ENCODE measurements around the gene MACROD2. TPM values are rescaled to one million over a fixed set of nuclear protein-coding genes. Genes with fewer than 3 reads are reported as not detected.

Gene MACROD2
- total RNA-seq, 1 donor from 2014 or later: 78.2 TPM

DNA sequence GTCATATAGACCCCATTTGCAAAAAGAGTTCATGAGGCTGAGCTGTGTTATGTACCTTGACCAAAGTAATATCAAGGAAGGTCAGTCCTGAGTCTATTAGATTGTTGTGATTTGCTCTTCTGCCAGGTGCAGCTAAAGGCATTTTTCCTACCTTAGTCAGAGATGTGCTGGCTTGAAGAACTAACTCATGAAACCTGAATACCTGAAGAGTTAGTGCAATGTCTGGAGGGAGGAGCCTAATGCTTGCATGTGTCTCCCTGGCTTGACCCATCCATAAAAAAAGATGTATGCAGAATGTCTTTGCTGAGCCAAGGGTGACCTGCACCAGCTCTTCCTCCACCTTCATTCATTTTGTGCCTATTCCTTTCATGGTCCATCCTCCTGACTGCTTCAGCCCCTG is 1835.9 kb downstream of the MACROD2 start:
- TF ChIP-seq, protein P1, sequence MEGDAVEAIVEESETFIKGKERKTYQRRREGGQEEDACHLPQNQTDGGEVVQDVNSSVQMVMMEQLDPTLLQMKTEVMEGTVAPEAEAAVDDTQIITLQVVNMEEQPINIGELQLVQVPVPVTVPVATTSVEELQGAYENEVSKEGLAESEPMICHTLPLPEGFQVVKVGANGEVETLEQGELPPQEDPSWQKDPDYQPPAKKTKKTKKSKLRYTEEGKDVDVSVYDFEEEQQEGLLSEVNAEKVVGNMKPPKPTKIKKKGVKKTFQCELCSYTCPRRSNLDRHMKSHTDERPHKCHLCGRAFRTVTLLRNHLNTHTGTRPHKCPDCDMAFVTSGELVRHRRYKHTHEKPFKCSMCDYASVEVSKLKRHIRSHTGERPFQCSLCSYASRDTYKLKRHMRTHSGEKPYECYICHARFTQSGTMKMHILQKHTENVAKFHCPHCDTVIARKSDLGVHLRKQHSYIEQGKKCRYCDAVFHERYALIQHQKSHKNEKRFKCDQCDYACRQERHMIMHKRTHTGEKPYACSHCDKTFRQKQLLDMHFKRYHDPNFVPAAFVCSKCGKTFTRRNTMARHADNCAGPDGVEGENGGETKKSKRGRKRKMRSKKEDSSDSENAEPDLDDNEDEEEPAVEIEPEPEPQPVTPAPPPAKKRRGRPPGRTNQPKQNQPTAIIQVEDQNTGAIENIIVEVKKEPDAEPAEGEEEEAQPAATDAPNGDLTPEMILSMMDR (IDR thresholded peaks at IDR 0.05): no peak
- no peak for ATAC-seq
- intact Hi-C loops (cut with DNase I): no loop called here

DNA sequence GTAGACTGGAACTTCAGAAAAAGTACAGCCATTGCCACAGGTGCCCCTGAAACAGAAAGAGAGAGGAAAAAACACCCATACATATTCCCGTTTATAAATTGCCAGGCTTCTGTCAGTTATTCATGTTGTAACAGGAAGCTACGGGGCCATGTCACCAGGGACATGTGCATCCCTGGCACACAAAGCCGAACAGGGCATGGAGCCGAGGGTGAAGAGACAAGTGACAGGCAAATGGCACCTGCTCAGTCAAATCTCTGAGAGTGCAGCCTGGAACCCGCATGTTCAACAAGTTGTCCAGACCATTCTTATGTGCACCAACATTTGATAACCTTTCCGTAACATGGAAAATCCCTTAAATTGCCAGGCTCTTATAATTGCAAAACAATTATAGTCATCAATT is 1837.2 kb downstream of the MACROD2 start:
- DNase-seq: no peak
- H3K4me1 ChIP-seq: no peaks in the 10 kb centered on the region
- intact Hi-C loops (cut with DNase I): no loop called here
- H3K27ac ChIP-seq: no peak overlapping the region
- ATAC-seq: no peak
- no peaks in the 10 kb centered on the region for H3K27me3 ChIP-seq
- H3K9me3 ChIP-seq: no peaks in the 10 kb centered on the region
- H3K4me3 ChIP-seq: no peak overlapping the region
- no peaks in the 10 kb centered on the region for H3K36me3 ChIP-seq
- TF ChIP-seq, protein P1 (IDR thresholded peaks at IDR 0.05): no peak

More for the DNA sequence above, 1835.9 kb downstream of the MACROD2 start:
- Histone ChIP-seq H3K27ac (no peak overlapping the region), H3K4me1 (no peaks in the 10 kb centered on the region), H3K4me3 (no peak overlapping the region), H3K9me3 (no peaks in the 10 kb centered on the region), H3K27me3 (no peaks in the 10 kb centered on the region), H3K36me3 (no peaks in the 10 kb centered on the region)
- DNase-seq: no peak

DNA sequence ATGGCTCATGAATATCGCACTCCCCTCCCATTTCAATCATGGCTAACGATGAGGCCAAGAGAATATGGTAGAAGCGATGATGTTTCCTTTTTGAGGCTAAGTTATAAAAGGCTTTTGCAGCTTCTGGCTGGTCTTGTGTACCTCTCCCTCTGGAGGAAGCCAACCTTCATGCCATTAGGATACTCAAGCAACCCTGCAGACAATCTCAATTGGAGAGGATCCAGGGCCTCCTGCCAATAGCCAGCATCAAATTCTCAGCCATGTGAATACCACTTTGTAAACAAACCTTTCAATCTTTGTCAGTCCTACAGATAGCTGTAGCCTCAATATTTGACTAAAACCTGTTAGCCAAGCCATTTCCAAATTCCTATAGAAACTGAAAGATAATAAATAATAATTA is 1839.5 kb downstream of the MACROD2 start:
- no peak overlapping the region for H3K27ac ChIP-seq
- intact Hi-C loops (cut with DNase I): no loop called here
- no peaks in the 10 kb centered on the region for H3K27me3 ChIP-seq
- ATAC-seq (no peak), DNase-seq (no peak)
- no peaks in the 10 kb centered on the region for H3K4me1 ChIP-seq
- no peaks in the 10 kb centered on the region for H3K36me3 ChIP-seq
- no peaks in the 10 kb centered on the region for H3K9me3 ChIP-seq
- H3K4me3 ChIP-seq: no peak overlapping the region
- TF ChIP-seq, protein P1 (IDR thresholded peaks at IDR 0.05): no peak

DNA sequence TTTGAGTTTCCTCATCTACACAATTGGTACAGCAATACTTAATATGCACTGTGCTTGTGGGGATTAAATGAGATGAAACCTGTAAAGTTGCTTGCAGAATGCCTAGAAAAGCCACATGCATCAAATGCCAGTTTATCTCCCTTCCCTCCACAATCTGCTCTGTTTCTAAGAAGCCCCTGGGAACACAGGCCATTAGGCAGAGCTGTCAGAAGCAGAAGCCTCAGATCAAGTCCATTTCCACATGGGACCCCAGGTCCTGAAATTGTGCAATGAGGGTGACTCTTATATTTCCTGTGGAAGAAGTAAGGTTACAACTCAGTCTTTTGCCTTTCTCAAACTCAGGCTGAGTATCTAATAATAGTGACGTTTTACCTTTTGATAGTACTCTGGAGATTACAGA is 1840.5 kb downstream of the MACROD2 start:
- ATAC-seq (no peak), DNase-seq (no peak)
- Histone ChIP-seq H3K27ac (no peak overlapping the region), H3K4me3 (no peak overlapping the region), H3K9me3 (no peaks in the 10 kb centered on the region), H3K4me1 (no peaks in the 10 kb centered on the region), H3K36me3 (no peaks in the 10 kb centered on the region), H3K27me3 (no peaks in the 10 kb centered on the region)
- intact Hi-C loops (cut with DNase I): no loop called here
- TF ChIP-seq, protein P1 (IDR thresholded peaks at IDR 0.05): no peak

DNA sequence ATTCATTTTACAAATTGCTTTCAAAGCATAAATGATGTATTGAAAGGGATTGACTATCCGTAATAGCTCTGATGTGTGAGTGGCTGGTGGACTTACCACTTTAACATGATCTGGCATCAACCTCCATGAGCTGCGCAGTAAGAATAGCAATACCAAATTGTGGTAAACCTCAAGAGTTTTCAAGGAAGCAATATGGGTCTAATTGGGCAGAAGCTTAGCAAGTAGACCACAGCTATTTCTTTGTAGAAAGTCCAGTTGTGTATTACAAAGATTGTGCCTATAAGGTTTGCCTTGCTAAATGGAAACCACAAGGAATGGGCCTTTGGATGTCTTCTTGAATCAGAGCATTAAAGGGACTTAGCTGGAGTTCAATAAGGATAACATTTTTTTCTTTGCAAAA is 1841.3 kb downstream of the MACROD2 start:
- H3K9me3 ChIP-seq: no peaks in the 10 kb centered on the region
- H3K36me3 ChIP-seq: no peaks in the 10 kb centered on the region
- intact Hi-C loops (cut with DNase I): no loop called here
- TF ChIP-seq, protein P1 (IDR thresholded peaks at IDR 0.05): no peak
- no peak for ATAC-seq
- no peak overlapping the region for H3K27ac ChIP-seq
- no peaks in the 10 kb centered on the region for H3K27me3 ChIP-seq
- no peak overlapping the region for H3K4me3 ChIP-seq
- H3K4me1 ChIP-seq: no peaks in the 10 kb centered on the region
- DNase-seq: no peak

DNA sequence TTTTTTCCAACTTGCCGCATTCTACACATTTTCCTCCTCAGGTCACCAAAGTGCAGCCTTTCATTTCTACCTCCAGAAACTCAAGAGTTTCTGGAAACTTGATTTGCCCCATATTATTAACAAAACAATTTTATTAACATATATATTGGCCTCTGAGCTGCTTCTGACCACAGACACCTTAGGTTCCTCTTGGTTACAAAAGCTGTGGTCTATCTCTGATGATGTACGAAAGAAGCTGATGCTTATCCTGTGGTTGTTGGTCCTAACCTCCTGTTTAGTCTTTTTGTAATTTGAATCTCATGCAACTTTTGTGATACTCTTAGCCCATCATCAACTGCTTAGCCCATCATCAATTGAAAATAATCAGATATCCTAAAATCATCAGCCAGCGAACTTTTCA is 1842.2 kb downstream of the MACROD2 start:
- Histone ChIP-seq H3K9me3 (no peaks in the 10 kb centered on the region), H3K36me3 (no peaks in the 10 kb centered on the region), H3K27me3 (no peaks in the 10 kb centered on the region), H3K4me3 (no peak overlapping the region), H3K4me1 (no peaks in the 10 kb centered on the region), H3K27ac (no peak overlapping the region)
- ATAC-seq (no peak), DNase-seq (no peak)
- intact Hi-C loops (cut with DNase I): no loop called here
- TF ChIP-seq, protein P1 (IDR thresholded peaks at IDR 0.05): no peak

All from upper lobe of right lung (tissue), 1 donor.